ENCODE results near the gene FKBP1C.
"Not testable (repeated sequence)": the region's sequence is repeated elsewhere in the genome, so short reads cannot be mapped to it uniquely, and the experiment has no call there.

- TF ChIP-seq, protein P1, sequence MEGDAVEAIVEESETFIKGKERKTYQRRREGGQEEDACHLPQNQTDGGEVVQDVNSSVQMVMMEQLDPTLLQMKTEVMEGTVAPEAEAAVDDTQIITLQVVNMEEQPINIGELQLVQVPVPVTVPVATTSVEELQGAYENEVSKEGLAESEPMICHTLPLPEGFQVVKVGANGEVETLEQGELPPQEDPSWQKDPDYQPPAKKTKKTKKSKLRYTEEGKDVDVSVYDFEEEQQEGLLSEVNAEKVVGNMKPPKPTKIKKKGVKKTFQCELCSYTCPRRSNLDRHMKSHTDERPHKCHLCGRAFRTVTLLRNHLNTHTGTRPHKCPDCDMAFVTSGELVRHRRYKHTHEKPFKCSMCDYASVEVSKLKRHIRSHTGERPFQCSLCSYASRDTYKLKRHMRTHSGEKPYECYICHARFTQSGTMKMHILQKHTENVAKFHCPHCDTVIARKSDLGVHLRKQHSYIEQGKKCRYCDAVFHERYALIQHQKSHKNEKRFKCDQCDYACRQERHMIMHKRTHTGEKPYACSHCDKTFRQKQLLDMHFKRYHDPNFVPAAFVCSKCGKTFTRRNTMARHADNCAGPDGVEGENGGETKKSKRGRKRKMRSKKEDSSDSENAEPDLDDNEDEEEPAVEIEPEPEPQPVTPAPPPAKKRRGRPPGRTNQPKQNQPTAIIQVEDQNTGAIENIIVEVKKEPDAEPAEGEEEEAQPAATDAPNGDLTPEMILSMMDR (conservative IDR thresholded peaks at IDR 0.05; ENCODE audit: low read length), result not testable (repeated sequence)
- not testable (repeated sequence) for TF ChIP-seq EZH2phosphoT487 (IDR thresholded peaks at IDR 0.05; ENCODE audit: borderline replicate concordance, low read depth, low read length)
Measured at GRCh38 chr6:63164047-63164803, 47.0 kb upstream of the FKBP1C start.

Measured in OCI-LY7 (cell line).